Endothelial cell (in vitro differentiated cells): Measurements from ENCODE around the gene FAM110A. TPM values are rescaled to one million over a fixed set of nuclear protein-coding genes. Genes with fewer than 3 reads are reported as not detected.

Experiments used
- DNase-seq: peaks from one replicate; pipeline ENCODE4 v3.0.0; 2021; ENCODE audit warnings: low spot score
- H3K27ac Mint-ChIP-seq: one replicate; pipeline ENCODE4 v1.8.0; 2021; ENCODE audit warnings: mixed read lengths, inconsistent platforms; ENCODE audit not compliant: unreplicated experiment
- H3K27me3 Mint-ChIP-seq: one replicate; pipeline ENCODE4 v1.8.0; 2021; ENCODE audit warnings: mild to moderate bottlenecking, moderate library complexity, mixed read lengths, inconsistent platforms; ENCODE audit not compliant: unreplicated experiment
- H3K36me3 Mint-ChIP-seq: one replicate; pipeline ENCODE4 v1.8.0; 2021; ENCODE audit warnings: mild to moderate bottlenecking, low read depth, mixed read lengths, inconsistent platforms; ENCODE audit not compliant: unreplicated experiment
- H3K4me1 Mint-ChIP-seq: one replicate; pipeline ENCODE4 v1.8.0; 2021; ENCODE audit warnings: mild to moderate bottlenecking, mixed read lengths, inconsistent platforms; ENCODE audit not compliant: unreplicated experiment
- H3K4me3 Mint-ChIP-seq: one replicate; pipeline ENCODE4 v1.8.0; 2021; ENCODE audit warnings: mild to moderate bottlenecking, mixed read lengths, inconsistent platforms; ENCODE audit not compliant: unreplicated experiment
- H3K9me3 Mint-ChIP-seq: one replicate; pipeline ENCODE4 v1.8.0; 2021; ENCODE audit warnings: mixed read lengths, inconsistent platforms; ENCODE audit not compliant: unreplicated experiment
- total RNA-seq: library from RNA; stranded (reverse); fragmentation: NEBNext Ultra II Directional; extraction: Animal tissue kit (Norgen Biotek cat#: 25700); gene quantifications from one replicate; pipeline ENCODE4 v1.2.1, GENCODE V29; 2021; ENCODE audit not compliant: unreplicated experiment
- TF ChIP-seq, protein P1 (sequence below): fragments of 200-600 bp; sonication (generic); IDR thresholded peaks from one replicate; pipeline ENCODE4 v1.5.0; 2021; ENCODE audit warnings: antibody characterized with exemption; ENCODE audit not compliant: unreplicated experiment

Gene FAM110A
- total RNA-seq, 1 donor from 2014 or later: 7.2 TPM

- TF ChIP-seq, protein P1, sequence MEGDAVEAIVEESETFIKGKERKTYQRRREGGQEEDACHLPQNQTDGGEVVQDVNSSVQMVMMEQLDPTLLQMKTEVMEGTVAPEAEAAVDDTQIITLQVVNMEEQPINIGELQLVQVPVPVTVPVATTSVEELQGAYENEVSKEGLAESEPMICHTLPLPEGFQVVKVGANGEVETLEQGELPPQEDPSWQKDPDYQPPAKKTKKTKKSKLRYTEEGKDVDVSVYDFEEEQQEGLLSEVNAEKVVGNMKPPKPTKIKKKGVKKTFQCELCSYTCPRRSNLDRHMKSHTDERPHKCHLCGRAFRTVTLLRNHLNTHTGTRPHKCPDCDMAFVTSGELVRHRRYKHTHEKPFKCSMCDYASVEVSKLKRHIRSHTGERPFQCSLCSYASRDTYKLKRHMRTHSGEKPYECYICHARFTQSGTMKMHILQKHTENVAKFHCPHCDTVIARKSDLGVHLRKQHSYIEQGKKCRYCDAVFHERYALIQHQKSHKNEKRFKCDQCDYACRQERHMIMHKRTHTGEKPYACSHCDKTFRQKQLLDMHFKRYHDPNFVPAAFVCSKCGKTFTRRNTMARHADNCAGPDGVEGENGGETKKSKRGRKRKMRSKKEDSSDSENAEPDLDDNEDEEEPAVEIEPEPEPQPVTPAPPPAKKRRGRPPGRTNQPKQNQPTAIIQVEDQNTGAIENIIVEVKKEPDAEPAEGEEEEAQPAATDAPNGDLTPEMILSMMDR: peak; percentile 97
- Mint-ChIP-seq H3K4me3 (no peak overlapping the region), H3K36me3 (no peaks in the 10 kb centered on the region), H3K27me3 (peaks cover 7% of the 10 kb centered on the region), H3K9me3 (no peaks in the 10 kb centered on the region), H3K27ac (no peak overlapping the region), H3K4me1 (no peaks in the 10 kb centered on the region)
- DNase-seq: peak; percentile 67
These were observed 17.5 kb upstream of the FAM110A start for GRCh38 chr20:815914-816606.

GRCh38 chr20:818001-818664 lies 15.4 kb upstream of the FAM110A start:
- Mint-ChIP-seq H3K4me1 (no peaks in the 10 kb centered on the region), H3K9me3 (no peaks in the 10 kb centered on the region), H3K4me3 (no peak overlapping the region), H3K36me3 (no peaks in the 10 kb centered on the region), H3K27ac (no peak overlapping the region), H3K27me3 (peaks cover 7% of the 10 kb centered on the region)
- no peak for DNase-seq
- TF ChIP-seq, protein P1: no peak

- H3K27me3 Mint-ChIP-seq: peaks cover 7% of the 10 kb centered on the region
- H3K27ac Mint-ChIP-seq: no peak overlapping the region
- no peaks in the 10 kb centered on the region for H3K4me1 Mint-ChIP-seq
- no peak for DNase-seq
- TF ChIP-seq, protein P1: no peak
- no peaks in the 10 kb centered on the region for H3K9me3 Mint-ChIP-seq
- H3K4me3 Mint-ChIP-seq: no peak overlapping the region
- H3K36me3 Mint-ChIP-seq: no peaks in the 10 kb centered on the region
These were observed 13.7 kb upstream of the FAM110A start for GRCh38 chr20:819680-820322.

DNA sequence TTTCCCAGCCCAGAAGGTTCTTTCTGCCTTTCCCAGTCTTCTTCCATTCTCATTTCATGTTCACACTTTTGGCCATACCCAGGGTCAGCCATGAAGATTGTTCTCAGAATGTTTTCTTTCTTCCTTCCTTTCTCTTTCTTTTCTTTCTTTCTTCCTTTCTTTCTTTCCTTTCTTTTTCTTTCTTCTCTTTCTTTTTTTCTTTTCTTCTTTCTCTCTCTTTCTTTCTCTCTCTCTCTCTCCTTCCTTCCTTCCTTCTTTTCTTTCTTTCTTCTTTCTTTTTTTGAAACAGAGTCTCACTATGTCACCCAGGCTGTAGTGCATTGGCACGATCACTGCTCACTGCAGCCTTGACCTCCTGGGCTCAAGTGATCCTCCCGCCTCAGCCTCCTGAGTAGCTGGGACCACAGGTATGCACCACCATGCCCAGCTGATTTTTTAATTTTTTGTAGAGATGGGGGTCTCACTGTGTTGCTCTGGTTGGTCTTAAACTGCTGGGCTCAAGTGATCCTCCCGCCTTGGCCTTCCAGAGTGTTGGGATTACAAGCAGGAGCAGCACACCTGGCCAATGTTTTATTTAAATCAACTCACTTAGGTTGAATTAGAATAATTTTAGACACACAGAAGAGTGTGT lies 13.1 kb upstream of the FAM110A start:
- Mint-ChIP-seq H3K27ac (no peak overlapping the region), H3K9me3 (no peaks in the 10 kb centered on the region), H3K4me3 (no peak overlapping the region), H3K27me3 (peaks cover 7% of the 10 kb centered on the region), H3K4me1 (peaks cover 1% of the 10 kb centered on the region), H3K36me3 (no peaks in the 10 kb centered on the region)
- TF ChIP-seq, protein P1: no peak
- no peak for DNase-seq
